Measurements from ENCODE around the gene NTM. TPM values are rescaled to one million over a fixed set of nuclear protein-coding genes. Genes with fewer than 3 reads are reported as not detected.
A peak's percentile ranks its signal among the peaks of the same experiment; 100 is the strongest.

Gene NTM
- total and polyA plus RNA-seq, 2 donors (not counting 1 experiment from before 2014, with no cell fraction given) = 12.3 to 28.6 TPM

DNA sequence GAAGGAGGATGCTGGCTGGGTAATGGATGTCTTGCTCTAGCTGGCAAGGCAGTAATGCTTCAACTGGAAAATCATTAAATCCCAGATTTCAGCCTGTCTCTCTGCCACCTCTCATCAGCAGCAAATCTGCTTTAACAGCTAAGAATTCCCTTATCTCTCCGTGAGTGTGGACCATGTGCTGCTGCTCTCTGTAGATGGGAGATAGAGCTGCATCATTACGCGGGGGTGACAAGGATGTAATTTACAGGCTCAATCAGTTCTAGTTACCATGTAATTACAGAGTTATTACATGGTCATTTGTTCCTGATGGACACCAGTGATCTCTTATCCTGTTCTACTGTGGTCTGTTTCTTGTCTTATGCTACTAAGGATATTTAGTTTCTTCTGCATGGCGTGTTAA lies 665.4 kb downstream of the NTM start:
- Histone ChIP-seq H3K27ac (ENCODE audit: insufficient read depth, low read length) (no peak overlapping the region), H3K79me2 (ENCODE audit: control insufficient read depth, insufficient read depth, low read length) (no peaks in the 10 kb centered on the region), H3K4me1 (ENCODE audit: control insufficient read depth, extremely low read depth, insufficient read depth, low read length) (peaks cover 4% of the 10 kb centered on the region), H3K27me3 (ENCODE audit: control insufficient read depth, insufficient read depth, low read length) (no peaks in the 10 kb centered on the region), H3K9me3 (ENCODE audit: control insufficient read depth, insufficient read depth, low read depth, low read length) (no peaks in the 10 kb centered on the region), H4K20me1 (ENCODE audit: control insufficient read depth, extremely low read depth, insufficient read depth, low read length) (no peaks in the 10 kb centered on the region), H2AFZ (ENCODE audit: low read length) (no peak overlapping the region), H3K36me3 (ENCODE audit: control insufficient read depth, insufficient read depth, low read length) (no peaks in the 10 kb centered on the region), H3K4me3 (replicated peaks in 1 of 4; ENCODE audit: control extremely low read depth in 1 of 4, insufficient read depth in 1 of 4, low read depth in 3 of 4, low read length in 4 of 4) (no peak overlapping the region), H3K9ac (ENCODE audit: insufficient read depth, low read length) (no peak overlapping the region), H3K4me2 (ENCODE audit: extremely low read depth, insufficient read depth, low read length) (no peak overlapping the region)
- DNase-seq (ENCODE audit: low read depth in 2 of 2) = no peak
- TF ChIP-seq, protein P1, sequence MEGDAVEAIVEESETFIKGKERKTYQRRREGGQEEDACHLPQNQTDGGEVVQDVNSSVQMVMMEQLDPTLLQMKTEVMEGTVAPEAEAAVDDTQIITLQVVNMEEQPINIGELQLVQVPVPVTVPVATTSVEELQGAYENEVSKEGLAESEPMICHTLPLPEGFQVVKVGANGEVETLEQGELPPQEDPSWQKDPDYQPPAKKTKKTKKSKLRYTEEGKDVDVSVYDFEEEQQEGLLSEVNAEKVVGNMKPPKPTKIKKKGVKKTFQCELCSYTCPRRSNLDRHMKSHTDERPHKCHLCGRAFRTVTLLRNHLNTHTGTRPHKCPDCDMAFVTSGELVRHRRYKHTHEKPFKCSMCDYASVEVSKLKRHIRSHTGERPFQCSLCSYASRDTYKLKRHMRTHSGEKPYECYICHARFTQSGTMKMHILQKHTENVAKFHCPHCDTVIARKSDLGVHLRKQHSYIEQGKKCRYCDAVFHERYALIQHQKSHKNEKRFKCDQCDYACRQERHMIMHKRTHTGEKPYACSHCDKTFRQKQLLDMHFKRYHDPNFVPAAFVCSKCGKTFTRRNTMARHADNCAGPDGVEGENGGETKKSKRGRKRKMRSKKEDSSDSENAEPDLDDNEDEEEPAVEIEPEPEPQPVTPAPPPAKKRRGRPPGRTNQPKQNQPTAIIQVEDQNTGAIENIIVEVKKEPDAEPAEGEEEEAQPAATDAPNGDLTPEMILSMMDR (conservative IDR thresholded peaks at IDR 0.05 in 1 of 2, IDR thresholded peaks at IDR 0.05 in 1 of 2; ENCODE audit: low read depth in 1 of 2, low read length in 2 of 2) = no peak
- TF ChIP-seq EZH2 (IDR thresholded peaks at IDR 0.05; ENCODE audit: low read length, missing control alignments) = no peak

DNA sequence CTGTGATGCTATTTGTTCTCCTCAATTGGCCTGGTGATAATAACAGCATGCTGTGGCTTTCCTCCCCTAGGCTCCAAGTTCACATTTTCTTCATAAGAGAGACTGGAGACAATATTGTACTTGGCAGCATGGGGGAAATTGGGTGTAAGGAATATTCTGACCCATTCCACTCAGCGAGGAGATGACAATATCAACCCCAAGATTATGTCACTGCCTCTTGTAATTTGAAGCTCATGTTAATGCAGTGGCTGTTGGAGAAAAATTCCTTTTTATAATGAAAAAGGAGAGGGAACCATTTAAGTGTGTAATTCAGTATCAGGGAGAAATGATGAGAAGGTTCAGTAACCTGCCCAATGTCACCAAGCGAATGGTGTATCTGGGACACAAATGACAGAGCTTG lies 665.8 kb downstream of the NTM start:
- no peak for TF ChIP-seq EZH2 (IDR thresholded peaks at IDR 0.05; ENCODE audit: low read length, missing control alignments)
- TF ChIP-seq, protein P1 (conservative IDR thresholded peaks at IDR 0.05 in 1 of 2, IDR thresholded peaks at IDR 0.05 in 1 of 2; ENCODE audit: low read depth in 1 of 2, low read length in 2 of 2) = no peak
- Histone ChIP-seq H3K4me2 (ENCODE audit: extremely low read depth, insufficient read depth, low read length) (no peak overlapping the region), H2AFZ (ENCODE audit: low read length) (no peak overlapping the region), H3K27me3 (ENCODE audit: control insufficient read depth, insufficient read depth, low read length) (no peaks in the 10 kb centered on the region), H3K79me2 (ENCODE audit: control insufficient read depth, insufficient read depth, low read length) (no peaks in the 10 kb centered on the region), H3K36me3 (ENCODE audit: control insufficient read depth, insufficient read depth, low read length) (no peaks in the 10 kb centered on the region), H4K20me1 (ENCODE audit: control insufficient read depth, extremely low read depth, insufficient read depth, low read length) (no peaks in the 10 kb centered on the region), H3K4me3 (replicated peaks in 1 of 4; ENCODE audit: control extremely low read depth in 1 of 4, insufficient read depth in 1 of 4, low read depth in 3 of 4, low read length in 4 of 4) (no peak overlapping the region), H3K9me3 (ENCODE audit: control insufficient read depth, insufficient read depth, low read depth, low read length) (no peaks in the 10 kb centered on the region), H3K27ac (ENCODE audit: insufficient read depth, low read length) (no peak overlapping the region), H3K4me1 (ENCODE audit: control insufficient read depth, extremely low read depth, insufficient read depth, low read length) (peaks cover 4% of the 10 kb centered on the region), H3K9ac (ENCODE audit: insufficient read depth, low read length) (no peak overlapping the region)
- DNase-seq (ENCODE audit: low read depth in 2 of 2) = no peak

DNA sequence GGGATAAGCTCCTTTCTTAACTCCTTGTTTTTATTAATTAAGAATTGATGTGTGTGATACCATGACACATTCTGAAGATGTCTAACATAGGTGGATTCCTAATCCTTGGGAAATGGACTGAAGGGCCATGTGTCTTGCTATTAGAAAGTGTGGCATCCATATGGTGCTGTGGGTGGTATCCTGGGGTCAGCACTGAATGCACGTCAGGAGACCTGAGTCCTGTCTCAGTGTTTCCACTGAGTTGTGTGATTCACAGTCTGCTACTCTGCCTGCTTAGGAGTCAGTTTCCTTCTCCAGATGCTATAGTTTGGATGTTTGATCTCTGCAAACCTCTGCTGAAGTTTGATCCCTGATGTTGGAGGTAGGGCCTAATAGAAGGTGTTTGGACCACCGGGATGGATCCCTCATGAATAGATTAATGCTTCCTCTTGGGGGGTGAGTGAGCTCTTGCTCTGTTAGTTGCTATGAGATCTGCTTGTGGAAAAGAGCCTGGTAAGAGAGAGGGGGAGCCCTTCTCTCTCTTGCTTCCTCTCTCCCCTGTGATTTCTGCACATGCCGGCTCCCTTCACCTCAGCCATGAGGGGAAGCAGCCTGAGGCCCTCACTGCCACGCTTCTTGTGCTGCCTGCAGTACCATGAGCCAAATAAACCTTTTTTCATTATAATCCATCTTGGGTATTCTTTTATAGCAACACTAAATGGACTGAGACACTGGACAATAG lies 666.5 kb downstream of the NTM start:
- TF ChIP-seq, protein P1 (conservative IDR thresholded peaks at IDR 0.05 in 1 of 2, IDR thresholded peaks at IDR 0.05 in 1 of 2; ENCODE audit: low read depth in 1 of 2, low read length in 2 of 2) = no peak
- TF ChIP-seq EZH2 (IDR thresholded peaks at IDR 0.05; ENCODE audit: low read length, missing control alignments) = no peak
- Histone ChIP-seq H3K4me2 (ENCODE audit: extremely low read depth, insufficient read depth, low read length) (no peak overlapping the region), H2AFZ (ENCODE audit: low read length) (no peak overlapping the region), H3K27me3 (ENCODE audit: control insufficient read depth, insufficient read depth, low read length) (no peaks in the 10 kb centered on the region), H3K4me3 (replicated peaks in 1 of 4; ENCODE audit: control extremely low read depth in 1 of 4, insufficient read depth in 1 of 4, low read depth in 3 of 4, low read length in 4 of 4) (no peak overlapping the region), H3K9ac (ENCODE audit: insufficient read depth, low read length) (no peak overlapping the region), H4K20me1 (ENCODE audit: control insufficient read depth, extremely low read depth, insufficient read depth, low read length) (no peaks in the 10 kb centered on the region), H3K79me2 (ENCODE audit: control insufficient read depth, insufficient read depth, low read length) (no peaks in the 10 kb centered on the region), H3K27ac (ENCODE audit: insufficient read depth, low read length) (no peak overlapping the region), H3K4me1 (ENCODE audit: control insufficient read depth, extremely low read depth, insufficient read depth, low read length) (peaks cover 4% of the 10 kb centered on the region), H3K36me3 (ENCODE audit: control insufficient read depth, insufficient read depth, low read length) (no peaks in the 10 kb centered on the region), H3K9me3 (ENCODE audit: control insufficient read depth, insufficient read depth, low read depth, low read length) (no peaks in the 10 kb centered on the region)
- DNase-seq (ENCODE audit: low read depth in 2 of 2) = peak in 1 of 2 donors; percentile 59
